ENCODE results near the gene ZCCHC7.

ZCCHC7 gene

DNA sequence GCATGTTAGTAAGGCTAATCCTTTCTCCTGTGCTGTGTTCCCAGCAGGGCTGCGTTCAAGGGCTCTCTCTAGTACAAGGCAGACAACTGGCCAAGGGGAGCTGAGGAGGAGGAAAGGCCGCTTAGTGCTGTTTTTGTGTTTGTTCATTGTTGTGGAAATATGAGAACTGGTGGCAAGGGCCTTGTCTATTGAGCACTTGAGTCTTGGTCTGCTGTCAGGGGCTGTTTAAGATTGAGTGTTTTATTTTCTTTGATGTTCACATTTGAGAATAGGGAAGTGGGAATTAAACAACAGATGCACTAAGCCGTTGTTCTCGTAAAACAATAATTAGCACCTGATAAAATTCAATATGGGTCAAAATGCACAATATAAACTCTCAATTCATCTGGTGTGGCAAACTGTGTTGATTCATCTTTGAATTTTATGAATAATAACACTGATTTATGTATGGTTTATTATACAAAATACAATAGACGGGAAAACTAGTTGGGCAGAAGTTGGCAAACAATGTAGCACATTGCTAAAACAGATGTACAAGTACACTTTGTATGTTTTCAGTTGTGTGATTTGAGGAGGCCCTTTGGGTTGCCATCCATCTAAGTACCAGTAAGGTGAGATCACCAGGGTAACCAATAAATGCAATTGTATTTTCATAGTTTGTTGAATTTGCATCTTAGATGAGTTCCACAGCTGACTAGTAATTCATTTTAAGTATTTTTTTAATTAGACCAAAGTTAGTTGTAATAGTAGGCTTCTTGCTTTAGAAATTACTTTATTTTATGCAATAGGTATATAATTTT is 204.5 kb downstream of the ZCCHC7 start:
- peaks cover 18% of the 10 kb centered on the region for H3K27me3 ChIP-seq (ENCODE audit: insufficient read depth, low read length)
- no peaks in the 10 kb centered on the region for H3K36me3 ChIP-seq (ENCODE audit: insufficient read depth, low read length)
- no peak overlapping the region for H2AFZ ChIP-seq (ENCODE audit: low read depth, low read length)
- H3K4me3 ChIP-seq (ENCODE audit: low read length): no peak overlapping the region
- H3K4me1 ChIP-seq (ENCODE audit: insufficient read depth, low read length): peaks cover 31% of the 10 kb centered on the region
- H3K9me3 ChIP-seq (ENCODE audit: low read length): no peaks in the 10 kb centered on the region

DNA sequence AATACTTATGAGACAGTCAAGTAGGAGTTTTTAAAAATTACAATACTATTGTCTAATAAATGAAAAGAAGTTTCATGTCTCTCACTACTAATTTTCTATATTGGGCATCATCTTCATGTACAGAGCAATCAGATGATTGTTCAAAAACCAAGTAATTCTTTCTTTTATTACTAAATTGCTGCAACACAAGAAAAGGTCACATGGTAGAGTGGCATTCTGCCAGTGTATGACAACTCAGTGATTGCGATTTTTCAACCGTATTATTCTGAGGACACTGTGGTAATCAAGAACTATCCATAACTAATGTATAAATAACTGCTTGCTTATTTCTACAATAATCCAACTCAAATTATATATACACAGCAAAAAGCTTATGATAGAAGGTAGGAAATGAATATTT is 205.4 kb downstream of the ZCCHC7 start:
- H3K4me3 ChIP-seq (ENCODE audit: low read length): no peak overlapping the region
- no peak overlapping the region for H2AFZ ChIP-seq (ENCODE audit: low read depth, low read length)

DNA sequence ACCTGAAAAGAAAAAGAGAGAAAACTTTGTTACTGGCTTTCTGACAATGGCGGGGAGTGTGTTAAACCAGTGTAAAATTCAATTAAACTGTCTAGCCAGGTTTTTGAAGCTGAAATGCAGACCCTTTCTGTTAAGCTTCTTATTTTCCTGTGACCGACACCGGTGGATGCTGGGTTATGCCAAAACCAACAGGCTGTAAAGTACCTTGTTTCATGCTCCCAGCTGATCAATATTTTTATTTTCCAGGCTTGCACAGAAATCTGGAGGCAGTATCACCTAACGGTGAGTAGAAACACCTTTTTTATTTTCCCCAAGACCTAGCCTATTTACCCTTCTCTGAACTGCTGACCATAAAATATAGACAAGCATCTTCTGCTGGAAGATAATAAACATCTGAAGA is 207.2 kb downstream of the ZCCHC7 start:
- Histone ChIP-seq H3K4me3 (ENCODE audit: low read length) (no peak overlapping the region), H3K36me3 (ENCODE audit: insufficient read depth, low read length) (no peaks in the 10 kb centered on the region), H2AFZ (ENCODE audit: low read depth, low read length) (no peak overlapping the region), H3K4me1 (ENCODE audit: insufficient read depth, low read length) (peaks cover 32% of the 10 kb centered on the region), H3K9me3 (ENCODE audit: low read length) (no peaks in the 10 kb centered on the region), H3K27me3 (ENCODE audit: insufficient read depth, low read length) (peaks cover 11% of the 10 kb centered on the region)

More for the DNA sequence above, 205.4 kb downstream of the ZCCHC7 start:
- Histone ChIP-seq H3K36me3 (ENCODE audit: insufficient read depth, low read length) (no peaks in the 10 kb centered on the region), H3K27me3 (ENCODE audit: insufficient read depth, low read length) (peaks cover 18% of the 10 kb centered on the region), H3K9me3 (ENCODE audit: low read length) (no peaks in the 10 kb centered on the region), H3K4me1 (ENCODE audit: insufficient read depth, low read length) (peaks cover 32% of the 10 kb centered on the region)

DNA sequence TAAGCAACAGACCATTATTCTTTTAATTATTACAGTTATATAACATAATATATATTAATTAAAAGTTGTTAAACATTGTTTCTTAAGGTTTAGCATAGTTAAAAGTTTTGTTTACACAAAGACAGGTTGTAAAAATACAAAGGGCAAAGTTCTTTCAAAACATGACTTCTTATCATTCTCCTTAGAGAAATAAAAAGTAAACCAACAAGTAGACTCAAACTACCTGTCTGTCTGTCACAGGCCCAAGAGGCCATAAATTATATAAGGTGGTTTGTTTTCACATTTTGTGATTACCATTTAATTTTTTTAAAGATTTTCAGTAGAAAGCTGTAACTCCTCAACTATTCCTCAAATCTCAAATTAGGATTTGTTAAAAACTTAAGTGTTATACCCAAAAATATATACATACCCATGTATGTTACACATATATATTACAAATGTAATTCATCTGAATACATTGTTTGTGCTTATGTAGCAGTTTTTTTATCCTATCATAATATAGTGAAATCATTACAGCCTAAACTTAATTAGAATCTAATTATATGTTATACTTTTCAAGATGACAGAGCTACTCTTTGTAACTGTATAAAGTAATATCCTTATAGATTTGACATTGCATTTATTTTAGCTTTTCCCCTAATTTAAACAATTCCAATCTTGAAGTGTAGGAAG is 208.3 kb downstream of the ZCCHC7 start:
- H3K36me3 ChIP-seq (ENCODE audit: insufficient read depth, low read length): no peaks in the 10 kb centered on the region
- no peaks in the 10 kb centered on the region for H3K9me3 ChIP-seq (ENCODE audit: low read length)
- no peak overlapping the region for H3K4me3 ChIP-seq (ENCODE audit: low read length)
- no peak overlapping the region for H2AFZ ChIP-seq (ENCODE audit: low read depth, low read length)
- peaks cover 5% of the 10 kb centered on the region for H3K27me3 ChIP-seq (ENCODE audit: insufficient read depth, low read length)
- peaks cover 24% of the 10 kb centered on the region for H3K4me1 ChIP-seq (ENCODE audit: insufficient read depth, low read length)

DNA sequence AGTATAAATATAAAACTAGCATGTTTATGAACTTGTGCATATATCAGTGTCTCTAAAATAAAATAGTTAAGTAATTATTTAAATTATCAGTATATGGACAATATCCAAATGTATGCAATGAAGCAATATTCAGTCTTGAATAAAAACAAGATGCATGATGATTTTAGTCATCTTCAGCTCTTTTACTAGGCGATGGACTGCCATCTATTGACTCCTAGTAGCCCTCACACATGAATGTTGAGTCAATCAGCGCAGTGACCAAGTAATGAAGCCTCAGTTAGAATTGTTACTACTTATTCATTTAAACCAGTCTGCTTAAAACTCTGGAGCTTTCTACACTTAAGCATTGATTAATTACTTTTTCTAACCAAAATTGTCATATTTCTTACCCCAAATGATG is 209.2 kb downstream of the ZCCHC7 start:
- peaks cover 15% of the 10 kb centered on the region for H3K4me1 ChIP-seq (ENCODE audit: insufficient read depth, low read length)
- no peaks in the 10 kb centered on the region for H3K9me3 ChIP-seq (ENCODE audit: low read length)
- H2AFZ ChIP-seq (ENCODE audit: low read depth, low read length): no peak overlapping the region
- peaks cover 5% of the 10 kb centered on the region for H3K27me3 ChIP-seq (ENCODE audit: insufficient read depth, low read length)
- no peak overlapping the region for H3K4me3 ChIP-seq (ENCODE audit: low read length)
- no peaks in the 10 kb centered on the region for H3K36me3 ChIP-seq (ENCODE audit: insufficient read depth, low read length)

DNA sequence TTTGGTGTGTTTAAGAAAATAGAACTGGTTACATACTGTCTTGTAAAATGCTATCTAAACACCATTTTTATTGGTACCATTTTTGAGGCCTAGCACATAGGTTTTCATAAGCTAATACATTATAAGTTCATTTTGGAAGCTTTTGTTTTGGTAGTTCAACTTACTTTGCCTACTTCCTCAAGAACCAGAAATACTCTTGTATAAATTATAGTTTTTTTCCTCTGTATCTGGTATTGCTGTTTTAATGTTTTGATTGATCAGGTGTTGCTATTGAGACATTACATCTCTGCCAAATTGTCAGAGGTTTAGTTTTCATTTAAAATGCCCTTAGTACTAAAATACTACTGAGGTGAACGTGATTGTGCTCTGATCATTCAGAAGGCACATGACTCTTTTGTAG is 211.5 kb downstream of the ZCCHC7 start:
- Histone ChIP-seq H3K9me3 (ENCODE audit: low read length) (no peaks in the 10 kb centered on the region), H2AFZ (ENCODE audit: low read depth, low read length) (no peak overlapping the region), H3K36me3 (ENCODE audit: insufficient read depth, low read length) (no peaks in the 10 kb centered on the region), H3K4me1 (ENCODE audit: insufficient read depth, low read length) (peaks cover 4% of the 10 kb centered on the region), H3K4me3 (ENCODE audit: low read length) (no peak overlapping the region), H3K27me3 (ENCODE audit: insufficient read depth, low read length) (peaks cover 2% of the 10 kb centered on the region)

DNA sequence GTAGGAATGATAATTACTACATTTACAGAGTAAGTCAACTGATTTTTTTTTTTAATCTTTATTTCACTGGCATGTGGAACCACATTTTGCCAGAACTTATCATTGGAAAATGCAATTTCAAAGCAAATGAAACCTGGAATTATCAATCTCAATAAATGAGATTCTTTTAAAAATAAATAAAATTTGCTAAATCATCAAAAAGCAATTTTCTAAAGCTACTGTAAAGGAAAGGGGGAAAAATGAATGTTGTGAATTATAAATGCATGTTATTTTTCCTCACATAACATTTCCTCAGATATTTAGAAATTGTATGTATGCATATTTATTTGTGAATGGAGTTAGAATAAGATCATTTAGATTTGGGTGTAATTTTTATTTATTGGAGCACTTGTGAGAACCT is 212.2 kb downstream of the ZCCHC7 start:
- H2AFZ ChIP-seq (ENCODE audit: low read depth, low read length): no peak overlapping the region
- H3K9me3 ChIP-seq (ENCODE audit: low read length): no peaks in the 10 kb centered on the region
- peaks cover under 1% of the 10 kb centered on the region for H3K27me3 ChIP-seq (ENCODE audit: insufficient read depth, low read length)
- H3K36me3 ChIP-seq (ENCODE audit: insufficient read depth, low read length): no peaks in the 10 kb centered on the region
- peaks cover 7% of the 10 kb centered on the region for H3K4me1 ChIP-seq (ENCODE audit: insufficient read depth, low read length)
- H3K4me3 ChIP-seq (ENCODE audit: low read length): no peak overlapping the region

DNA sequence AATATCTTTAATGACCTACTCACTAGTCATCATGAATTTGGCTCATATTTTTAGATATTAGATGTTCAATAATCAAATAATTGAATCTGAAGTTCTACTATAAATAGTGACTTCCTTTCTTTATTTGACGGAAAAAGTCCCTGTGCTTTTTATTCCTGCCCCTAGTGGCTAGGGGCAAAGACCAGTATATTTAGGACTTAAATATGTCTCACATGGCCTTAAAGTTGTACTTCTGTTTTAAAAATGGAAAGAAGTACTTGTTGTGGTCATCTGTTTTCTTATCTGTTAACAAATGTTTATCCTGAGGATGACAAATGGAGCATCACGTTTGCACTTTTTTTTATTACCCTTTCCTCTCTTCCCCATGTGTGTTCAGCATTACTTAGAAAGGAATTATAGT is 212.9 kb downstream of the ZCCHC7 start:
- Histone ChIP-seq H3K27me3 (ENCODE audit: insufficient read depth, low read length) (no peaks in the 10 kb centered on the region), H3K36me3 (ENCODE audit: insufficient read depth, low read length) (no peaks in the 10 kb centered on the region), H2AFZ (ENCODE audit: low read depth, low read length) (no peak overlapping the region), H3K4me1 (ENCODE audit: insufficient read depth, low read length) (peaks cover 15% of the 10 kb centered on the region), H3K9me3 (ENCODE audit: low read length) (no peaks in the 10 kb centered on the region), H3K4me3 (ENCODE audit: low read length) (no peak overlapping the region)

DNA sequence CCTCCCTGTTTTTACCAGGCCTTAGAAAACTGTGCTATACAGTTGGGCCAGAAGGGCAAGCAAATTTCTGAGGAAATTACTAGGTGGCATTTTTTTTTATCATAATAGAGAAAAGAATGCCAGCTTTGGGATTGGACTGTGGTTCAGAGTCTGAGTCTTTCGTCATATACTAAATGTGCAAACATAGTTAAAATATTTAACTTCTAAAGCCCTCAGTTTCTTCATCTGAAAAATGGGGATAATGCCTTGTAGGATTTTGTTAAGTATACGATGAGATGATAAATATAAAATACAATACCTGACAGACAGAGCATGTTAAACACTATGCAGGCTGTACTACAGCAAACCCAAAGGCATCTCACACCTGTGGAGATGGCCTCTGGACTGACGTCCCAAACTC is 214.9 kb downstream of the ZCCHC7 start:
- H3K9me3 ChIP-seq (ENCODE audit: low read length): no peaks in the 10 kb centered on the region
- no peaks in the 10 kb centered on the region for H3K27me3 ChIP-seq (ENCODE audit: insufficient read depth, low read length)
- H3K4me1 ChIP-seq (ENCODE audit: insufficient read depth, low read length): peaks cover 21% of the 10 kb centered on the region
- no peaks in the 10 kb centered on the region for H3K36me3 ChIP-seq (ENCODE audit: insufficient read depth, low read length)
- no peak overlapping the region for H2AFZ ChIP-seq (ENCODE audit: low read depth, low read length)
- H3K4me3 ChIP-seq (ENCODE audit: low read length): no peak overlapping the region

DNA sequence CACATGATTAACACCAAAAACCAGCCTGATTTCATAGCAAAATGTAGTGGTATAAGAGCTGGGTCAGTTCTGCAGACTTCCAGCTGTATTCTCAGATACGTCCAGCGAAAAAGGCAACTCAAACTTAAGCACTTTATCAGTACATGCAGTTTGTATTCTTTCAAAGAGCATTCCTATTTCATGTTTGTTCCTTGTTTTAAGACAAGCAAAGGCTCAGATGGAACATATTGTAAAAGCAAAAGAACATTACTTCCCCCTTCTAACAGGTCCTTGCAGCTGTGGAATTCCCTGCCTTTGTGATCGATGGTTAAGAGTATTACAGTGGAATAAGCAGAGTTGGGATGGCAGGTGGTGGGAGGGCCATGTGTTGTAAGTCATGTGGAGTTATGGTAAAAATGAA is 215.8 kb downstream of the ZCCHC7 start:
- H3K4me1 ChIP-seq (ENCODE audit: insufficient read depth, low read length): peaks cover 19% of the 10 kb centered on the region

DNA sequence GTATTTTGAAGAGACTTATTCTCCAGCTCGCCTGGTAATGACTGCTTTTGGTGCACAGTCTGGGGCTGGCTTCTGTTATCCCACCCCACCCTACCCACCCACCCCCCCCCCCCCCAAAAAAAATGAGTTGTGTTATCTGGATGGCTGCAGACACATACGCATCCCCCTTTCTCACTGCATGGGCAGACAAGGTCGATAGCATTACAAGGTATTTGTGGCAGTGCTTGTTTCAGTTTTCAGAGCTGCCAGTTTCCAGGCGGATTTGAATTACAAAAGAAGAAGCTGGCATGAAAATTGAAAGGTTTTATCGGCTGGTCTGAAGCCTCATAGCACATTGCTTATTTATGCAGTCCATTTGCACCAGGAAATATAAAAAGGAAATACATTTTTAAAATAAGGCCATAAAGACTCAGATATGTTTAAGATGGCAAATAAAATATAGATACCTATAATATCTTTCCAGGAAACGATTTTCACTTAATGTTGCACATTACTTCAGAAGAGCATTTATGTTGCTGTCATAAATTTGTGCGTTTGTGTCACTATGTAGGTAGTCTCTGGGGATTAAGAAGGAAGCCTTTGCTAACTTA is 217.0 kb downstream of the ZCCHC7 start:
- H2AFZ ChIP-seq (ENCODE audit: low read depth, low read length): no peak overlapping the region
- no peak overlapping the region for H3K4me3 ChIP-seq (ENCODE audit: low read length)
- peaks cover 19% of the 10 kb centered on the region for H3K4me1 ChIP-seq (ENCODE audit: insufficient read depth, low read length)
- H3K36me3 ChIP-seq (ENCODE audit: insufficient read depth, low read length): no peaks in the 10 kb centered on the region
- H3K9me3 ChIP-seq (ENCODE audit: low read length): no peaks in the 10 kb centered on the region
- no peaks in the 10 kb centered on the region for H3K27me3 ChIP-seq (ENCODE audit: insufficient read depth, low read length)

More for the DNA sequence above, 215.8 kb downstream of the ZCCHC7 start:
- H3K27me3 ChIP-seq (ENCODE audit: insufficient read depth, low read length): no peaks in the 10 kb centered on the region
- H3K4me3 ChIP-seq (ENCODE audit: low read length): no peak overlapping the region
- no peaks in the 10 kb centered on the region for H3K36me3 ChIP-seq (ENCODE audit: insufficient read depth, low read length)
- no peak overlapping the region for H2AFZ ChIP-seq (ENCODE audit: low read depth, low read length)
- no peaks in the 10 kb centered on the region for H3K9me3 ChIP-seq (ENCODE audit: low read length)

DNA sequence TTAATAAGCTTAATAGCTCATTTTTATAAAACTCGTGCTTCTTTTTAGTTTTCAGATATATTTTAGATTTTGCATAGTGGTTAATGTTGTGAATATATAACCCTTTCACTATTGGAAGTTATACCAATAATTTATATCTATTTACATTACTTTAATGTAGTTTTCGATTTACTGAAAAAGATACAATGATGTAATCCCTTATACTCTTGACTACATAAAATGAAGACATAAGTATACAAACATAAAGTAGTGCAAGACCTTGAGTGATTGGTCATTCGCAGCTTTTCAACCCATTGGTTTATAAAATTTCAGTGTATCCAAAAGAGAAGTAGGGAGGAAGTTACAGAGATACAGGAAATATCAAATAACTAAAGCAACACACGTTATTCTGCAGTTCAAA is 217.8 kb downstream of the ZCCHC7 start:
- Histone ChIP-seq H3K4me1 (ENCODE audit: insufficient read depth, low read length) (peaks cover 19% of the 10 kb centered on the region), H3K27me3 (ENCODE audit: insufficient read depth, low read length) (no peaks in the 10 kb centered on the region), H3K9me3 (ENCODE audit: low read length) (no peaks in the 10 kb centered on the region), H3K36me3 (ENCODE audit: insufficient read depth, low read length) (no peaks in the 10 kb centered on the region), H2AFZ (ENCODE audit: low read depth, low read length) (no peak overlapping the region), H3K4me3 (ENCODE audit: low read length) (no peak overlapping the region)

DNA sequence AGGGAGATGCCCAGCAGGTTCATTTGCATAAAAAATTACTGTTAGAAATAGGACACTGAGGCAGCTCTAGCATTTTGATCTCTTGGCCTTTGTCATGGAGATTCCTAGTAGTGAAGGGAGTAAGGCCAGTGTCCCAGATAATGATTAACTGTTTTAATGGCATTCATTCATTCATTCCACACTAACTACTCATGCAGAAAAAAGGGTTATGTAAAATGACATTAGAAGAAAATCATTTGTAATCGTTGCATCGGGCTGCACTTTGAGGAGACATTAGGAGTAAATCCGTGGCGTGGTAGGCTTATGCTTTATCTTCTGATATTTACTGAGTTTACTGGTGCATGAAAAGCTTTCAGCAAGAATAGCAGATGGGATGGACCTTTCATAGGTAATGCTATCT is 219.5 kb downstream of the ZCCHC7 start:
- Histone ChIP-seq H3K36me3 (ENCODE audit: insufficient read depth, low read length) (no peaks in the 10 kb centered on the region), H3K27me3 (ENCODE audit: insufficient read depth, low read length) (no peaks in the 10 kb centered on the region), H3K4me3 (ENCODE audit: low read length) (no peak overlapping the region), H3K4me1 (ENCODE audit: insufficient read depth, low read length) (peaks cover 19% of the 10 kb centered on the region), H2AFZ (ENCODE audit: low read depth, low read length) (no peak overlapping the region), H3K9me3 (ENCODE audit: low read length) (no peaks in the 10 kb centered on the region)
